Keratinocyte (primary cell): ENCODE data around the gene NFAT5. TPM values are rescaled to one million over a fixed set of nuclear protein-coding genes. Genes with fewer than 3 reads are reported as not detected.

Source experiments
- DNase-seq: peaks from one replicate; pipeline ENCODE4 v3.0.0-alpha.2; 2011; ENCODE audit warnings: low read depth, missing footprints, low spot score
- FAIRE-seq: peaks from 2 replicates; lab custom pipeline; 2011; peaks lifted over from hg19 to GRCh38; lab: Jason Lieb, UNC
- H2AFZ ChIP-seq: 2 replicates; pipeline ENCODE4 v1.6.0; 2012; ENCODE audit warnings: low read length, control low read depth, inconsistent platforms; ENCODE audit not compliant: control insufficient read depth
- H3K27ac ChIP-seq: 2 replicates; pipeline ENCODE4 v1.5.1; 2011; ENCODE audit warnings: low read length; ENCODE audit not compliant: control insufficient read depth, insufficient read depth
- H3K27me3 ChIP-seq: 3 replicates; pipeline ENCODE4 v1.6.0; 2011; ENCODE audit warnings: low read length; ENCODE audit not compliant: control insufficient read depth, insufficient read depth; ENCODE audit errors: extremely low read depth
- H3K36me3 ChIP-seq, 2 experiments: 2 replicates in 1 of 2; 3 replicates in 1 of 2; pipeline ENCODE4 v1.5.1; 2011; ENCODE audit warnings: low read length in 2 of 2, mild to moderate bottlenecking in 1 of 2; ENCODE audit not compliant: control insufficient read depth in 2 of 2, insufficient read depth in 2 of 2; ENCODE audit errors: extremely low read depth in 1 of 2
- H3K4me1 ChIP-seq: 3 replicates; pipeline ENCODE4 v1.5.1; 2011; ENCODE audit warnings: low read length; ENCODE audit not compliant: control insufficient read depth, insufficient read depth; ENCODE audit errors: extremely low read depth
- H3K4me2 ChIP-seq: 3 replicates; pipeline ENCODE4 v1.6.0; 2011; ENCODE audit warnings: low read depth, low read length; ENCODE audit not compliant: control insufficient read depth, insufficient read depth; ENCODE audit errors: extremely low read depth
- H3K4me3 ChIP-seq, 3 experiments: fragments of 200-600 bp in 1 of 3; sonication (generic) in 1 of 3; 2 replicates in 2 of 3; 3 replicates in 1 of 3; pipeline ENCODE4 v1.5.1; 2011 to 2016; ENCODE audit warnings: low read length in 3 of 3, mild to moderate bottlenecking in 3 of 3, control low read depth in 2 of 3, inconsistent platforms in 1 of 3, low read depth in 1 of 3, mixed read lengths in 1 of 3, mixed run types in 1 of 3, moderate library complexity in 1 of 3; ENCODE audit not compliant: control insufficient read depth in 2 of 3, insufficient read depth in 2 of 3; ENCODE audit errors: extremely low read depth in 1 of 3
- H3K79me2 ChIP-seq: 2 replicates; pipeline ENCODE4 v1.6.0; 2012; ENCODE audit warnings: low read length; ENCODE audit not compliant: control insufficient read depth, insufficient read depth
- H3K9ac ChIP-seq: 3 replicates; pipeline ENCODE4 v1.6.0; 2011; ENCODE audit warnings: low read length; ENCODE audit not compliant: control insufficient read depth, insufficient read depth; ENCODE audit errors: extremely low read depth
- H3K9me1 ChIP-seq: 3 replicates; pipeline ENCODE4 v1.6.0; 2011; ENCODE audit warnings: low read length; ENCODE audit not compliant: control insufficient read depth, insufficient read depth; ENCODE audit errors: extremely low read depth
- H3K9me3 ChIP-seq: 2 replicates; pipeline ENCODE4 v1.5.1; 2012; ENCODE audit warnings: low read depth, low read length; ENCODE audit not compliant: control insufficient read depth
- H4K20me1 ChIP-seq: 3 replicates; pipeline ENCODE4 v1.6.0; 2011; ENCODE audit warnings: low read length; ENCODE audit not compliant: control insufficient read depth, insufficient read depth; ENCODE audit errors: extremely low read depth
- EZH2 ChIP-seq: IDR thresholded peaks from one replicate; pipeline ENCODE4 v1.6.1; 2012; ENCODE audit warnings: inconsistent platforms, mild to moderate bottlenecking, low read length, moderate library complexity
- dilution Hi-C: fragments of 300-500 bp; cut with MboI; formaldehyde crosslinking; loops from one replicate; pipeline ENCODE4 v1.7.0; 2020; ENCODE audit warnings: low sequenced_read_pairs; ENCODE audit not compliant: extremely low pct_ligation_motif_present
- polyA plus RNA-seq, 5 experiments: library from polyadenylated mRNA; depleted of rRNA in 3 of 5; stranded (reverse) in 3 of 5; stranded (forward) in 1 of 5; unstranded in 1 of 5; fragments of >200 nt; gene quantifications; 1 replicate in 1 of 5; 2 replicates in 3 of 5; 3 replicates in 1 of 5; pipeline versions ENCODE4 v1.2.1 to v1.2.3, GENCODE V29; 2011 to 2012; ENCODE audit warnings: missing spikeins in 2 of 5, low read depth in 1 of 5, low replicate concordance in 1 of 5
- TF ChIP-seq, protein P1 (sequence below), 3 experiments: IDR thresholded peaks in 1 of 3; conservative IDR thresholded peaks in 1 of 3; optimal IDR thresholded peaks in 1 of 3; 2 replicates in 2 of 3; 3 replicates in 1 of 3; pipeline versions ENCODE3 to v1.5.1; 2011; ENCODE audit warnings: low read length in 3 of 3, mild to moderate bottlenecking in 3 of 3, moderate library complexity in 2 of 3, control low read depth in 1 of 3, inconsistent platforms in 1 of 3; ENCODE audit not compliant: insufficient read depth in 2 of 3; ENCODE audit errors: extremely low read depth in 1 of 3

The NFAT5 gene
- polyA plus RNA-seq, 1 donor (not counting 4 experiments of a cell fraction or from before 2014, with no cell fraction given): 24.9 TPM

DNA sequence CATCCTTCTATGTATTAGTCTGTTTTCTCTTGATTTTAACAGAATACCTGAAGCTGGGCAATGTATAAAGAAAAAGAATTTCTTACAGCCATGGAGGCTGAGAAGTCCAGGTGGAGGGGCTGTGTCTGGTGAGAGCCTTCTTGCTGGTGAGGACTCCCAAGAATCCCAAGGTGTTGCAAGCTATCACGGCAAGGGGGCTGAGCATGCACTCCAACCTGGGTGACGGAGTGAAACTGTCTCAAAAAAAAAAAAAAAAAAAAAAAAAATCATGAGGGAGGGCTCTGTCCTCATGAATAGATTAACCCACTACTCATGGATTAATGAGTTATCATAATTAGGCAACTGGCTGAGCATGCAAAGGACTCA, 141.2 kb downstream of the NFAT5 start:
- H3K9ac ChIP-seq: no peak overlapping the region
- H3K36me3 ChIP-seq: peaks cover 6 to 7% of the 10 kb centered on the region in 2 experiments
- peaks cover 29% of the 10 kb centered on the region for H3K4me1 ChIP-seq
- no peak overlapping the region for H3K4me2 ChIP-seq
- H3K27me3 ChIP-seq: no peaks in the 10 kb centered on the region
- no peaks in the 10 kb centered on the region for H3K9me3 ChIP-seq
- no peak overlapping the region for H3K4me3 ChIP-seq
- TF ChIP-seq, protein P1, sequence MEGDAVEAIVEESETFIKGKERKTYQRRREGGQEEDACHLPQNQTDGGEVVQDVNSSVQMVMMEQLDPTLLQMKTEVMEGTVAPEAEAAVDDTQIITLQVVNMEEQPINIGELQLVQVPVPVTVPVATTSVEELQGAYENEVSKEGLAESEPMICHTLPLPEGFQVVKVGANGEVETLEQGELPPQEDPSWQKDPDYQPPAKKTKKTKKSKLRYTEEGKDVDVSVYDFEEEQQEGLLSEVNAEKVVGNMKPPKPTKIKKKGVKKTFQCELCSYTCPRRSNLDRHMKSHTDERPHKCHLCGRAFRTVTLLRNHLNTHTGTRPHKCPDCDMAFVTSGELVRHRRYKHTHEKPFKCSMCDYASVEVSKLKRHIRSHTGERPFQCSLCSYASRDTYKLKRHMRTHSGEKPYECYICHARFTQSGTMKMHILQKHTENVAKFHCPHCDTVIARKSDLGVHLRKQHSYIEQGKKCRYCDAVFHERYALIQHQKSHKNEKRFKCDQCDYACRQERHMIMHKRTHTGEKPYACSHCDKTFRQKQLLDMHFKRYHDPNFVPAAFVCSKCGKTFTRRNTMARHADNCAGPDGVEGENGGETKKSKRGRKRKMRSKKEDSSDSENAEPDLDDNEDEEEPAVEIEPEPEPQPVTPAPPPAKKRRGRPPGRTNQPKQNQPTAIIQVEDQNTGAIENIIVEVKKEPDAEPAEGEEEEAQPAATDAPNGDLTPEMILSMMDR (optimal IDR thresholded peaks at IDR 0.05 in 1 of 3, IDR thresholded peaks at IDR 0.05 in 1 of 3, conservative IDR thresholded peaks at IDR 0.05 in 1 of 3; ENCODE audit: extremely low read depth in 1 of 3, insufficient read depth in 2 of 3, low read length in 3 of 3): no peak
- TF ChIP-seq EZH2: no peak
- dilution Hi-C loops: no loop called here
- H3K79me2 ChIP-seq: no peaks in the 10 kb centered on the region
- no peaks in the 10 kb centered on the region for H4K20me1 ChIP-seq
- no peak for DNase-seq
- H3K9me1 ChIP-seq: no peaks in the 10 kb centered on the region
- no peak overlapping the region for H3K27ac ChIP-seq
- H2AFZ ChIP-seq: no peak overlapping the region
- no peak for FAIRE-seq

DNA sequence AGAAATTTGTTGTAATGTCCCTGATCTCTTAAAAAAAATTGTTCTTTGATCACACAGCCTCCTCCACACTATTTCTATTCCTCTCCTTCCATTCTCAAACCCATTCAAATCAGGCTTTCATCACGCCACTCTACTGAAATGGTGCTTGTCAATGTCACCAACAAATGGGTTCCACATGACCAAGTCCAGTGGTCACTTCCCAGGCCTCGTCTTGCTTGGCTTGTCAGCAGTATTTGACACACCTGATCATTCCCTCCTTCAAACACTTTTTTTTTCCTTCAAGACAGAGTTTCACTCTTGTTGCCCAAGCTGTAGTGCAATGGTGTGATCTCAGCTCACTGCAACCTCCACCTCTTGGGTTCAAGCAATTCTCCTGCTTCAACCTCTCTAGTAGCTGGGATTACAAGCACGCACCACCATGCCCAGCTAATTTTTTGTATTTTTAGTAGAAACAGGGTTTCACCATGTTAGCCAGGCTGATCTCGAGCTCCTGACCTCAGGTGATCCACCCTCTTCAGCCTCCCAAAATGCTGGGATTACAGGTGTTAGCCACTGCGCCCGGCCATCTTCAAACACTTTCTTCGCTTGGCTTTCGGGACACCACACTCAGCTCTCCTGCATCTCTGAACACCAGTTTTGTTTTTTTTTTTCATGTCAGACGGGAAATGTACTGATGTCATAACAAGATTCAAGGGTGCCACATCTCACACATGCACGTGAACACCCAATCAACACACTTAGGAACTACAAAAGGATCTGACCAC, 142.3 kb downstream of the NFAT5 start:
- Histone ChIP-seq H3K9me3 (no peaks in the 10 kb centered on the region), H2AFZ (no peak overlapping the region), H3K27me3 (no peaks in the 10 kb centered on the region), H3K36me3 (peaks cover 11 to 12% of the 10 kb centered on the region in 2 experiments), H3K4me1 (peaks cover 30% of the 10 kb centered on the region), H4K20me1 (no peaks in the 10 kb centered on the region), H3K79me2 (no peaks in the 10 kb centered on the region), H3K4me2 (no peak overlapping the region), H3K9me1 (no peaks in the 10 kb centered on the region), H3K4me3 (no peak overlapping the region), H3K27ac (no peak overlapping the region), H3K9ac (no peak overlapping the region)
- DNase-seq (no peak), FAIRE-seq (no peak)
- dilution Hi-C loops: no loop called here
- TF ChIP-seq, protein P1 (optimal IDR thresholded peaks at IDR 0.05 in 1 of 3, IDR thresholded peaks at IDR 0.05 in 1 of 3, conservative IDR thresholded peaks at IDR 0.05 in 1 of 3; ENCODE audit: extremely low read depth in 1 of 3, insufficient read depth in 2 of 3, low read length in 3 of 3): no peak
- TF ChIP-seq EZH2: no peak
